SW480 (cell line): ENCODE measurements around the gene DIO1.

Source experiments
- DNase-seq: peaks from one replicate; pipeline ENCODE4 v3.0.0-alpha.2; 2016; ENCODE audit warnings: low spot score

Gene DIO1

DNA sequence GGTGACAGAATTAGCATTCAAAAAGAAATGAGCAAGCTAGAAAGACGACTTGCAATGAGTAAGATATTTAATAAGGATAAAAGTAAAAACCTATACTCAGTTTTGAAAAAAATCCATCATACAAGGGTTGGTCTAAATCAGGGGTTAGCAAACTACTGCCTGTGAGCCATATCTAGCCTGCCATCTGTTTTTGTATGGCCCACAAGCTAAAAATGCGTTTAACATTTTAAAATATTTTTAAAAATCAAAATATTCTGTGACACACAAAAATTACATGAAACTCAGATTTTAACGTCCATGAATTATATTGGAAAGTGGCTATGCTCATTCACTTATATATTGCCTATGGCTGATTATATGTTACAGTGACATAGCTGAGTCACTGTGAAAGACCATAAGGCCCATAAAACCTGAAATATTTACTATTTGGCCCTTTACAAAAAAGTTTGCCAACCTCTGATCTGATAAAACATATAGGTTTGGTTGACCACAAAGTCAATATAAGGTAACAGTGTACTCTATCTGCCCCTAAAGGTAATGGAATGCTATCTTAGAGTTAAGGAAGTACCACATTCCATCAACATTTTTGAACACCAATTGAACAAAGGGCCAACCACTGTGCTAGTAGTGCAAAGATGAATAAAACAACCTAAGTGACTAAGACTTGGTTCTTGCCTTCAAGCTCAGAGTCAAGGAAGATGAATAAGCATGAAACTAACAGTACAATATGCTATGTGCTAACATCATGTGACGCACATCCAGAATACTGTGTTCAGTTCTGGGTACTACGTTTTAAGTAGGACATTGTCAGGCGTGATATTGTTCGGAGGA lies 48.4 kb downstream of the DIO1 start:
- DNase-seq: peak; percentile 28

GRCh38 chr1:53943090-53943489 lies 49.1 kb downstream of the DIO1 start:
- no peak for DNase-seq

DNA sequence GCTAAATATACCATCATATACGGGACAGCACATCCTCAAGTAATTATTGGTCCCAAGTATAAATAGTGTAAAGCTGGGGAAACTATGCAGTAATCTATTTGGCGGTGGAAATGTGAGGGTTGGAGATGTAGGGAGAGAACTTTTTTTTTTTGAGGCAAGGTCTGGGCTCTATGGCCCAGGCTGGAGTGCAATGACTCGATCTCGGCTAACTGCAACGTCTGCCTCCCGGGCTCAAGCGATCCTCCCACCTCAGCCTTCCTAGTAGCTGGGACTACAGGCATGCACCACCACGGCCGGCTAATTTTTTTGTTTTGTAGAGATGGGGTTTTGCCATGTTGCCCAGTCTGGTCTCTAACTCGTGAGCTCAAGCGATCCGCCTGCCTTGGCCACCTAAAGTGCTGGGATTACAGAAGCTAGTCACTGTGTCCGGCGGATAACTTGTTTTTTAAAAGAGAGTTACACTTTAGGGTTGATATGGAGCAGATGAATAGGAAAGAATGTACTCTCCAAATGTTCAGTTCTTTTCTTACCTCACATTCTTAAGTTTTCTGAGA lies 49.6 kb downstream of the DIO1 start:
- no peak for DNase-seq

GRCh38 chr1:53944469-53945182 lies 50.6 kb downstream of the DIO1 start:
- DNase-seq: no peak

DNA sequence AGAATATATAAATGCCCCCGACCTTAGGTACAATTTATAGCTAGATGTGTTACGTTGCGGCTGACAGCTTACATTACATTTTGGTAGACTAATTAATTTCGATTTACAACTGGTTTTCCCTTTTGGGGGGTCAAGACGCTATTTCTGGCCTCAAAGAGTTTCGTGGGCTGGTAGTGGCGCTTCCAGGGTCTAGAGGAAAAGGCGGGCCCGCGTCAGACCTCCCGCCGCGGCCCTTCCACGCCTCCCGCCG lies 51.1 kb downstream of the DIO1 start:
- DNase-seq: no peak

- peak; percentile 89 for DNase-seq
Measured at GRCh38 chr1:53945433-53946251, 51.7 kb downstream of the DIO1 start, which contains the start of gene IFT25. Gene IFT25 (minus strand): TSS chr1:53945699. CDS start chr1:53940082, 5,617 bp downstream.

DNA sequence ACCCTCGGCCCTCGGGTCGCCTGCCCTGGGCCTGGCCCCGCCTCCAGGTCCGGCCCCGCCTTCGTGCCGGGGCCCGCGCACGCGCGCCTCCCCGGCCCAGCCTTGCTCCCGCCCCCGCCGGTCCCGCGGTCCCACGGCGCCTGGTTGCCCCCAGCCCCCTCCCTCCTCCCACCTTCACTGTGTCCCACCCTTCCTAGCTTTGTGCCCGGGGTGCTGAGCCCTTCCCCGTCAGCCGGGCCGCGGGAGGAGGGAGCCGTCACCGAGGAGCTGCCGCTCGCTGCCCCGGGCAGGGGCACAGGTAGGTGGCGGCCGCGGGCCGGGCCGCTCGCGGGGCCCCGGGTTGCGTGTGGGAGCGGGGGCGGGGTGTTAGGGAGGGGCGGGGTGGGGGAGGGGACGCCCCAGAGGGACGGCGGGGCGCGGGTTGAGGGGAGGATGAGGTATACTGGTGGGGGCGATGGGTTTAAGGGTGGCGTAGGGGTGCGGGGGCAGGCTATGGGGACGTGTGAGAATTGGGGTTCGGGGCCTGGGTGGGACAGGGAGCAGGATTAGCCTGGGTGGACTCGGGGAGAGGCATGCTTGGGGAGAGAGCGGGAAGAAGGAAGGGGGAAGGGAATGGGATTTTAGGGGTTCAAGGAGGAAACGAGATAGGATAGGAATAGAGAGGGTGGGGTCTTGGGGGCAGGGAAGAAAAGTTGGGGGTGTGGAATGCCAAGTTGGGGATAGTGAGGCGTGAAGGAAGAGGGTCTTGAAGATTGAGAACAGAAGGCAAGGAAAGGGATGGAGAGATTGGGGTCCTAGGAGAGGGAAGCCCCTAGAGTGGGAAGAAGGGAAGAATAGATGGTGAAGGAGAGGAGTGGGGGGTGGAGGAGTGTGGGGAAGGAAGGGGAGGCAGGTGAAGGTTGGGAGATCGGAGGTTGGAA lies 52.5 kb downstream of the DIO1 start, which contains the start of gene LRRC42:
Gene LRRC42, plus strand, starts transcription at position 99 of the 920 bp plus-strand sequence. CDS start 5,650 bp downstream, outside the sequence.
- no peak for DNase-seq

- DNase-seq: no peak
Measured at GRCh38 chr1:53947172-53947907, 53.4 kb downstream of the DIO1 start.

GRCh38 chr1:53948291-53948690 lies 54.3 kb downstream of the DIO1 start:
- no peak for DNase-seq

- peak; percentile 41 for DNase-seq
Measured at GRCh38 chr1:53949023-53949990, 55.3 kb downstream of the DIO1 start.

- no peak for DNase-seq
Measured at GRCh38 chr1:53951697-53952096, 57.7 kb downstream of the DIO1 start.

- no peak for DNase-seq
Measured at GRCh38 chr1:53954128-53954527, 60.1 kb downstream of the DIO1 start.

DNA sequence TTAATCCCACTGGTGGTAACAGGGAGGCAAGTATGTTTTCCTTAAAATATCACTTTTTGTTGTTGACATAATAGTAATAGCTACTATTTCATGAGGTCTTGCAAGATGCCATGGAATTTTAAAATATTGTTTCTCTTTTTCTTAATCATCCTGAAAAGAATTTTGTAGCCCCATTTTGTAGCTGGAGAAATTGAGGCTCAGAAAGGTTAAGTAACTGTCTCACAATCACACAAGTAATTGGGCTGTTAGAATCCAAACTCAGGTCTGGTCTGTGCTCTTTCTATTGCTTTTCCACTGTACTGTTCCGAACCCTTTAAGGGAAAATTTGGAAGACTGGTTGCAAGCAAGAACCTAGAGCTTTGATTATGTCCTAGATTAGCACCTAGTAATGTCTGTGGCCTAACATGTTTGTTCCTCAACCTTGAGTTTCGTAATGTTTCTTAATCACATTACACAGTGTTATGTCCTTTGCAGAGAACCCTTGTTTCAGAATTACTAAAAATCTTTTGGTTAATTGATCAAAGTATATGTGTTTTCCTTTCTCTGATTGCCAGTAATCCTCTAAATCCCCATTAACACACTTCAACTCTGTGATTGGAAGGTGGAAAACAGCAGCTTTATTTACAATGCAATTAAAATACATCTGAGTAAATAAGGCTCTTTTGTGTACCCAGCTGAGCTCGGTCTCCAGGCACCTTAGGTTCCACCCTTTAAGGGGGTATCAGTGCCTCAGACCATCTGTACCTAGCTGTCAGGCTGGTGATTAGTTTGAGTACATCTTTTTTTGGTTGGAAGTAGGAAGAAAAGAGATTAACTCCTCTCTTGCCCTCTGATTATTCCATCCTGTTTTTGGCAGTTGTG lies 62.6 kb downstream of the DIO1 start:
- peak; percentile 44 for DNase-seq

GRCh38 chr1:53957194-53957818 lies 63.3 kb downstream of the DIO1 start:
- peak; percentile 96 for DNase-seq

DNA sequence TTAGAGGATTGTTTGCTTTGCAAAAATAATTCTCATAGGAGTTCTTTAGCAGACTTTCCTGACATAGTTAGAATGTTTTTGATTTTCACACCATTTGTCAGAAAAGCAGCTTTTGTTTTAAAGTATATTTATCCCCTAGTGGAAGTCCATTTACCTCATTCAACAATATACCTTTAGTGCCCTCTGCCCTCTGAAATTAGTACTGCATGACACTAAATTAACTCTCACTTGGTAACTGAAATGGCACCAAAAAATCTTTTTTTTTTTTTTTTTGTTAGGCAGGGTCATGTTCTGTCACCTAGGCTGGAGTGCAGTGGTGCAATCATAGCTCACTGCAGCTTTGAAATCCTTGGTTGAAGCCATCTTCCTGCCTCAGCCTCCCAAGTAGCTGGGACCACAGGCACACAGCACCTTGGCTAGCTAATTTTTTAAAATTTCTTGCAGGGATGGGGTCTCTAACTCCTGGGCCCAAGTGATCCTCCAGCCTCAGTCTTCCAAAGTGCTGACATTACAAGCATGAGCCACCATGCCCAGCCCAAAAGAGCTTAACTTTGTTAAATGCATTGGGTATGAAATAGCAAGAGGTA lies 65.8 kb downstream of the DIO1 start:
- no peak for DNase-seq
